Panc1 (cell line): ENCODE data around the gene MCRIP2. TPM values are rescaled to one million over a fixed set of nuclear protein-coding genes. Genes with fewer than 3 reads are reported as not detected.

ENCODE experiments used
- ATAC-seq: fragments of 200-7000 bp; cut with Tn5 transposase; 2 replicates; pipeline ENCODE4 v1.9.1; 2020; ENCODE audit warnings: mild to moderate bottlenecking, moderate library complexity
- BruUV-seq: library from RNA; stranded (reverse); fragments of 400-500 nt; replicated peaks from 2 replicates; lab custom pipeline; 2021; lab: Mats Ljungman, UMichigan
- CTCF ChIA-PET: fragments of 300-600 bp; sonication (Branson Sonifier 250); formaldehyde crosslinking; loops from one replicate; lab custom pipeline; 2022; ENCODE audit warnings: antibody characterized with exemption; lab: Charles Lee
- POLR2A ChIA-PET: fragments of 300-600 bp; sonication (Branson Sonifier 250); formaldehyde crosslinking; loops from one replicate; lab custom pipeline; 2022; ENCODE audit warnings: antibody characterized with exemption; lab: Charles Lee
- DNase-seq: peaks from one replicate; pipeline ENCODE4 v3.0.0-alpha.2; 2010; ENCODE audit warnings: low read depth, low spot score
- H3K27ac ChIP-seq: 2 replicates; pipeline ENCODE4 v1.5.1; 2011; ENCODE audit warnings: mild to moderate bottlenecking, low read length, inconsistent platforms
- H3K27me3 ChIP-seq: fragments of 200-500 bp; sonication (Bioruptor generic); 2 replicates; pipeline ENCODE4 v1.6.0; 2014; ENCODE audit warnings: low read length, inconsistent platforms; ENCODE audit not compliant: control insufficient read depth, insufficient read depth
- H3K36me3 ChIP-seq: fragments of 200-500 bp; sonication (Bioruptor generic); 2 replicates; pipeline ENCODE4 v1.5.1; 2014; ENCODE audit warnings: inconsistent platforms, mild to moderate bottlenecking, low read length, moderate library complexity; ENCODE audit not compliant: control insufficient read depth, insufficient read depth
- H3K4me1 ChIP-seq: 2 replicates; pipeline ENCODE4 v1.5.1; 2011; ENCODE audit warnings: inconsistent platforms, mild to moderate bottlenecking, low read length, moderate library complexity; ENCODE audit not compliant: control insufficient read depth, insufficient read depth
- H3K4me3 ChIP-seq, 2 experiments: 2 replicates each; pipeline ENCODE4 v1.5.1; 2011 to 2012; ENCODE audit warnings: low read depth in 2 of 2, low read length in 2 of 2, mild to moderate bottlenecking in 2 of 2, inconsistent platforms in 1 of 2, moderate library complexity in 1 of 2
- H3K9me3 ChIP-seq: fragments of 200-500 bp; sonication (Bioruptor generic); 2 replicates; pipeline ENCODE4 v1.5.1; 2014; ENCODE audit warnings: low read depth, mild to moderate bottlenecking, inconsistent platforms, low read length, moderate library complexity; ENCODE audit not compliant: control insufficient read depth, insufficient read depth
- CTCF ChIP-seq: fragments of 450-650 bp; IDR thresholded peaks from 2 replicates; pipeline ENCODE4 v1.5.1; 2017; ENCODE audit warnings: mild to moderate bottlenecking
- POLR2AphosphoS5 ChIP-seq: IDR thresholded peaks from 2 replicates; pipeline ENCODE4 v1.6.1; 2012; ENCODE audit warnings: mild to moderate bottlenecking, low read depth, low read length, moderate library complexity
- REST ChIP-seq, 2 experiments: IDR thresholded peaks; 2 replicates each; pipeline ENCODE4 v1.6.1; 2011 to 2012; ENCODE audit warnings: low read depth in 2 of 2, control low read depth in 1 of 2, low read length in 1 of 2, mild to moderate bottlenecking in 1 of 2, moderate library complexity in 1 of 2; ENCODE audit not compliant: insufficient read depth in 1 of 2
- SIN3A ChIP-seq: IDR thresholded peaks from 2 replicates; pipeline ENCODE4 v1.6.1; 2012; ENCODE audit warnings: low read depth, mild to moderate bottlenecking, low read length, moderate library complexity, borderline replicate concordance; ENCODE audit not compliant: insufficient read depth
- TCF7L2 ChIP-seq: IDR thresholded peaks from 2 replicates; pipeline ENCODE4 v1.6.1; 2011; ENCODE audit warnings: mild to moderate bottlenecking, low read depth, low read length, inconsistent platforms
- in situ Hi-C: cut with HindIII; loops from 2 replicates; pipeline ENCODE4 v1.10.0; 2016; ENCODE audit warnings: low sequenced_read_pairs, low pct_unique_long_range_greater_than_20kb
- intact Hi-C: fragments of 100-400 bp; cut with micrococcal nuclease; formaldehyde crosslinking; loops from one replicate; pipeline ENCODE4 v1.10.0; 2022; ENCODE audit not compliant: unreplicated experiment
- total RNA-seq: library from RNA; stranded (reverse); gene quantifications from one replicate; pipeline ENCODE4 v1.2.1, GENCODE V29; 2021; ENCODE audit not compliant: unreplicated experiment

The MCRIP2 gene
- total RNA-seq, 1 experiment from 2014 or later: 91.6 TPM

- TF ChIP-seq POLR2AphosphoS5: no peak
- no peak for TF ChIP-seq REST (IDR thresholded peaks at IDR 0.05; ENCODE audit: insufficient read depth in 1 of 2, low read depth in 2 of 2, low read length in 1 of 2)
- no peak for TF ChIP-seq SIN3A
- no peak for TF ChIP-seq CTCF
- no peak for TF ChIP-seq TCF7L2
- DNase-seq (no peak), ATAC-seq (no peak)
- in situ Hi-C loops: no loop called here
- H3K9me3 ChIP-seq: no peaks in the 10 kb centered on the region
- H3K27me3 ChIP-seq: no peaks in the 10 kb centered on the region
- no peak overlapping the region for H3K4me3 ChIP-seq
- no TSS peak for BruUV-seq
- CTCF ChIA-PET: no interaction called here
- peaks cover 25% of the 10 kb centered on the region for H3K4me1 ChIP-seq
- no peak overlapping the region for H3K27ac ChIP-seq
- POLR2A ChIA-PET: interaction anchor here (1.0 kb wide), 1 partner anchor 88 kb away, joined by 3 read pairs; no protein-coding TSS in a partner anchor
- intact Hi-C loops: no loop called here
- no peaks in the 10 kb centered on the region for H3K36me3 ChIP-seq
These were observed 35.3 kb downstream of the MCRIP2 start for GRCh38 chr16:676913-677312.

DNA sequence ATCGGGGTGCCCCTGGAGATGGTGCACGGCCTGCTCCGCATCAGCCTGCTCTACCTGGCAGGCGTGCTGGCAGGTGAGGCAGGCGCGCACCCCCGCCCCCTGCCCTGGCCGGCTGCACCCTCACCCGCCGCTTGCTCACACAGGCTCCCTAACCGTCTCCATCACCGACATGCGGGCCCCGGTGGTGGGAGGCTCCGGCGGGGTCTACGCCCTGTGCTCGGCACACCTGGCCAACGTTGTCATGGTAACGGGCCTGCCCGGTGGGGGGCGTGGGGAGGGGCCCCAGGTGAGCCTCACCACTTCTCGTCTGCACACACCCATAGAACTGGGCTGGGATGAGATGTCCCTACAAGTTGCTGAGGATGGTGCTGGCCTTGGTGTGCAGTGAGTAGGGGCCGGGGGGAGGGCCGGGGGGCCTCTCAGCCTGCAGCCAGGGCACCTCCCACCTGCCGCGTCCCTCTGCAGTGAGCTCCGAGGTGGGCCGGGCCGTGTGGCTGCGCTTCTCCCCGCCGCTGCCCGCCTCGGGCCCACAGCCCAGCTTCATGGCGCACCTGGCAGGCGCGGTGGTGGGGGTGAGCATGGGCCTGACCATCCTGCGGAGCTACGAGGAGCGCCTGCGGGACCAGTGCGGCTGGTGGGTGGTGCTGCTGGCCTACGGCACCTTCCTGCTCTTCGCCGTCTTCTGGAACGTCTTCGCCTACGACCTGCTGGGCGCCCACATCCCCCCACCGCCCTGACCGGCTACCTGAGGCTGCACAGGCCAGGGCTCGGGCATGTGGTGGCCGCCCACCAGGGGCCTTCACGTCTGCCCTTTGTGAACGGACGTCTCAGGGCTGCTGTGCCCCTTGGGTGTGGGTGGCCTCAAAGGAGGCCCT, 35.9 kb downstream of the MCRIP2 start:
- H3K27ac ChIP-seq: no peak overlapping the region
- in situ Hi-C loops: no loop called here
- no peak for TF ChIP-seq POLR2AphosphoS5
- no peak for TF ChIP-seq SIN3A
- no peak for TF ChIP-seq REST (IDR thresholded peaks at IDR 0.05; ENCODE audit: insufficient read depth in 1 of 2, low read depth in 2 of 2, low read length in 1 of 2)
- TF ChIP-seq TCF7L2: no peak
- no peak for TF ChIP-seq CTCF
- ChIA-PET CTCF (no interaction called here), POLR2A (no interaction called here)
- H3K9me3 ChIP-seq: no peaks in the 10 kb centered on the region
- peaks cover 31% of the 10 kb centered on the region for H3K4me1 ChIP-seq
- DNase-seq (no peak), ATAC-seq (no peak)
- no peaks in the 10 kb centered on the region for H3K27me3 ChIP-seq
- no peaks in the 10 kb centered on the region for H3K36me3 ChIP-seq
- intact Hi-C loops: no loop called here
- H3K4me3 ChIP-seq: no peak overlapping the region
- no TSS peak for BruUV-seq
